PC-9 (cell line): ENCODE results near the gene TMEM196. TPM values are rescaled to one million over a fixed set of nuclear protein-coding genes. Genes with fewer than 3 reads are reported as not detected.

Experiments
- BruUV-seq: library from RNA; stranded (reverse); fragments of 400-500 nt; replicated peaks from 2 replicates; lab custom pipeline; 2021; lab: Mats Ljungman, UMichigan
- CTCF ChIA-PET: fragments of 300-600 bp; sonication (Branson Sonifier 250); formaldehyde crosslinking; loops from one replicate; lab custom pipeline; 2022; ENCODE audit warnings: antibody characterized with exemption; lab: Charles Lee
- POLR2A ChIA-PET: fragments of 300-600 bp; sonication (Branson Sonifier 250); formaldehyde crosslinking; loops from one replicate; lab custom pipeline; 2022; ENCODE audit warnings: antibody characterized with exemption; ENCODE audit not compliant: unreplicated experiment; lab: Charles Lee
- DNase-seq, 2 experiments: peaks; one replicate each; pipeline versions ENCODE4 v3.0.0 to v3.0.0-alpha.2; 2015 to 2022; ENCODE audit warnings: mixed read lengths in 1 of 2
- H2AFZ ChIP-seq: fragments of 200-600 bp; sonication (generic); 2 replicates; pipeline ENCODE4 v1.8.1; 2017; ENCODE audit warnings: antibody characterized with exemption
- H3F3A ChIP-seq: fragments of 200-600 bp; sonication (generic); 2 replicates; pipeline ENCODE4 v1.8.1; 2017; ENCODE audit warnings: antibody characterized with exemption, mild to moderate bottlenecking, low read depth; ENCODE audit not compliant: insufficient read depth
- H3K27ac ChIP-seq: fragments of 200-600 bp; sonication (generic); 2 replicates; pipeline ENCODE4 v1.6.1; 2016; ENCODE audit warnings: mixed run types
- H3K27me3 ChIP-seq: fragments of 200-600 bp; sonication (generic); 2 replicates; pipeline ENCODE4 v1.6.1; 2016; ENCODE audit warnings: low read depth, mixed run types; ENCODE audit not compliant: insufficient read depth
- H3K36me3 ChIP-seq: fragments of 200-600 bp; sonication (generic); 2 replicates; pipeline ENCODE4 v1.6.1; 2016; ENCODE audit warnings: low read depth, mixed run types
- H3K4me1 ChIP-seq: fragments of 200-600 bp; sonication (generic); replicated peaks from 2 replicates; pipeline ENCODE4 v1.6.1; 2016; ENCODE audit warnings: mixed run types; ENCODE audit not compliant: insufficient read depth
- H3K4me2 ChIP-seq: fragments of 200-600 bp; sonication (generic); 2 replicates; pipeline ENCODE4 v1.6.1; 2017; ENCODE audit warnings: mixed run types
- H3K4me3 ChIP-seq: fragments of 200-600 bp; sonication (generic); 2 replicates; pipeline ENCODE4 v1.6.1; 2016; ENCODE audit warnings: mixed run types
- H3K79me2 ChIP-seq: fragments of 200-600 bp; sonication (generic); 2 replicates; pipeline ENCODE4 v1.6.1; 2017; ENCODE audit warnings: low read depth, mixed run types
- H3K9me2 ChIP-seq: fragments of 200-600 bp; sonication (generic); 2 replicates; pipeline ENCODE4 v1.8.1; 2017; ENCODE audit warnings: mild to moderate bottlenecking; ENCODE audit not compliant: insufficient read depth
- H3K9me3 ChIP-seq: fragments of 200-600 bp; sonication (generic); 2 replicates; pipeline ENCODE4 v1.8.1; 2016; ENCODE audit warnings: low read depth; ENCODE audit not compliant: insufficient read depth
- H4K20me1 ChIP-seq: fragments of 200-600 bp; sonication (generic); 2 replicates; pipeline ENCODE4 v1.8.1; 2017; ENCODE audit not compliant: insufficient read depth
- CTCF ChIP-seq: fragments of 200-600 bp; sonication (generic); conservative IDR thresholded peaks from 2 replicates; pipeline ENCODE4 v1.6.1; 2017; ENCODE audit warnings: mixed run types, antibody characterized with exemption, mild to moderate bottlenecking, moderate library complexity
- EZH2 ChIP-seq: fragments of 200-600 bp; sonication (generic); IDR thresholded peaks from 2 replicates; pipeline ENCODE4 v1.8.0; 2017; ENCODE audit warnings: antibody characterized with exemption, low read depth
- intact Hi-C: fragments of 100-400 bp; cut with micrococcal nuclease; formaldehyde crosslinking; loops from one replicate; pipeline ENCODE4 v1.10.0; 2022; ENCODE audit not compliant: unreplicated experiment
- total RNA-seq: library from RNA; stranded (reverse); gene quantifications from 2 replicates; pipeline ENCODE4 v1.2.3, GENCODE V29; 2021

The TMEM196 gene
- total RNA-seq, 1 experiment from 2014 or later: not detected

- no peaks in the 10 kb centered on the region for H3K36me3 ChIP-seq
- no peak for TF ChIP-seq CTCF
- no peak for TF ChIP-seq EZH2
- no TSS peak for BruUV-seq
- no peaks in the 10 kb centered on the region for H3K9me3 ChIP-seq
- no peaks in the 10 kb centered on the region for H4K20me1 ChIP-seq
- no peak overlapping the region for H3K27ac ChIP-seq
- ChIA-PET POLR2A (no interaction called here), CTCF (interaction anchor here (1.2 kb wide), 1 partner anchor 31 kb away, joined by 4 read pairs; no protein-coding TSS in a partner anchor)
- no peak overlapping the region for H3K4me2 ChIP-seq
- no peak overlapping the region for H3K4me3 ChIP-seq
- 0 out of 2 replicates have a peak overlapping the region, but pooled peaks have one; percentile 49 for H2AFZ ChIP-seq
- DNase-seq: no peak
- H3K27me3 ChIP-seq: no peaks in the 10 kb centered on the region
- no peaks in the 10 kb centered on the region for H3K79me2 ChIP-seq
- H3F3A ChIP-seq: no peaks in the 10 kb centered on the region
- H3K9me2 ChIP-seq: peaks cover 3% of the 10 kb centered on the region; the same call in 1 of the 2 replicates
- no peaks in the 10 kb centered on the region for H3K4me1 ChIP-seq
- intact Hi-C loops: no loop called here
Measured at GRCh38 chr7:19715499-19715898, 57.9 kb downstream of the TMEM196 start.

GRCh38 chr7:19713676-19714075 lies 59.7 kb downstream of the TMEM196 start:
- Histone ChIP-seq H4K20me1 (no peaks in the 10 kb centered on the region), H3K4me3 (no peak overlapping the region), H3K4me1 (no peaks in the 10 kb centered on the region), H3K27me3 (no peaks in the 10 kb centered on the region), H3K4me2 (no peak overlapping the region), H3K9me2 (peaks cover 3% of the 10 kb centered on the region; the same call in 1 of the 2 replicates), H3K36me3 (no peaks in the 10 kb centered on the region), H3K9me3 (peaks cover 7% of the 10 kb centered on the region; the same call in 1 of the 2 replicates), H2AFZ (no peak overlapping the region), H3K27ac (no peak overlapping the region), H3F3A (no peaks in the 10 kb centered on the region), H3K79me2 (peaks cover 1% of the 10 kb centered on the region)
- intact Hi-C loops: loop anchor here (1.0 to 2.0 kb wide), 3 partner anchors 33 to 935 kb away; no protein-coding TSS in a partner anchor
- POLR2A ChIA-PET: interaction anchor here (0.6 to 0.8 kb wide), 4 partner anchors 34 to 886 kb away, joined by 5 to 8 read pairs (median 6); no protein-coding TSS in a partner anchor
- no TSS peak for BruUV-seq
- TF ChIP-seq CTCF (peak; percentile 81), EZH2 (no peak)
- peak; percentile 37 to 57 for DNase-seq
- CTCF ChIA-PET: interaction anchor here (0.6 to 1.8 kb wide), 14 partner anchors 34 to 1540 kb away, joined by 3 to 61 read pairs (median 4); no protein-coding TSS in a partner anchor

GRCh38 chr7:19709249-19709578 lies 64.2 kb downstream of the TMEM196 start:
- Histone ChIP-seq H4K20me1 (peaks cover 6% of the 10 kb centered on the region; the same call in 1 of the 2 replicates), H3K27ac (no peak overlapping the region), H3F3A (no peaks in the 10 kb centered on the region), H3K4me3 (peak overlapping the region; percentile 87), H3K4me2 (peak overlapping the region; percentile 83), H3K27me3 (no peaks in the 10 kb centered on the region), H3K9me2 (no peaks in the 10 kb centered on the region; the same call in 1 of the 2 replicates), H3K9me3 (peaks cover 7% of the 10 kb centered on the region; the same call in 1 of the 2 replicates), H3K4me1 (peaks cover 22% of the 10 kb centered on the region), H3K36me3 (peaks cover 1% of the 10 kb centered on the region; the same call in 1 of the 2 replicates), H2AFZ (peak overlapping the region; percentile 95), H3K79me2 (peaks cover 45% of the 10 kb centered on the region)
- no peak for TF ChIP-seq EZH2
- peak; percentile 72 for TF ChIP-seq CTCF
- ChIA-PET CTCF (interaction anchor here (0.6 to 1.4 kb wide), 10 partner anchors 39 to 952 kb away, joined by 3 to 21 read pairs (median 4); no protein-coding TSS in a partner anchor), POLR2A (interaction anchor here (0.5 to 0.6 kb wide), 2 partner anchors 806 to 1570 kb away, joined by 4 read pairs; no protein-coding TSS in a partner anchor)
- intact Hi-C loops: loop anchor here (1.0 to 10.0 kb wide), 6 partner anchors 602 to 1796 kb away; no protein-coding TSS in a partner anchor
- DNase-seq: no peak
- no TSS peak for BruUV-seq
